Measurements from ENCODE around the gene CNTRL.
A peak's percentile ranks its signal among the peaks of the same experiment; 100 is the strongest.

Gene CNTRL

DNA sequence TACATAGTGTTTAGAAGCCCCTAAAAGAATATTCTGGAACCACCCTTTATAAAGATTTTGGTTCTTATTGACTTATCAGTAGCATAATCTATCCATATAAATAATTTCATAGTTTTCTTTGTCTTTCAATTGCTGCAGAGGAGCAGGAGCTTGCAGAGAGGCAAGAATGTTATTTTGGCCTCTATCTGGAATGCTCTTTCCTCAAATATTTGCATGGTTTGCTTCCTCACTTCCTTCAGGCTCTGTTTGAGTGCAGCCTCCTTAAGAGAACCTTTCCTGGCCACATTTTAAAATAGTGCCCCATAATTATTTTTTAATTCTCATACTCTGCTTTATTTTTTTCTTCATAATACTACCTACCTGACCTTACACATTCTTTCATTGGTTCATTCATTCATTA is 26.1 kb upstream of the CNTRL start:
- Histone ChIP-seq H3K27ac (ENCODE audit: low read depth, low read length) (no peak overlapping the region), H3K4me3 (ENCODE audit: low read depth in 1 of 2, low read length in 2 of 2) (peak overlapping the region; percentile 25 to 41), H3K27me3 (ENCODE audit: control insufficient read depth in 1 of 2, insufficient read depth in 2 of 2, low read length in 2 of 2) (no peaks in the 10 kb centered on the region), H3K9ac (ENCODE audit: low read depth in 1 of 2, low read length in 2 of 2) (no peak overlapping the region), H3K36me3 (ENCODE audit: control insufficient read depth in 1 of 2, insufficient read depth in 2 of 2, low read length in 2 of 2) (no peaks in the 10 kb centered on the region), H3K4me1 (ENCODE audit: control insufficient read depth in 1 of 2, insufficient read depth in 2 of 2, low read length in 2 of 2) (peaks cover 4% of the 10 kb centered on the region in 2 donors), H3K9me3 (ENCODE audit: control insufficient read depth in 1 of 2, low read length in 2 of 2) (no peaks in the 10 kb centered on the region)

DNA sequence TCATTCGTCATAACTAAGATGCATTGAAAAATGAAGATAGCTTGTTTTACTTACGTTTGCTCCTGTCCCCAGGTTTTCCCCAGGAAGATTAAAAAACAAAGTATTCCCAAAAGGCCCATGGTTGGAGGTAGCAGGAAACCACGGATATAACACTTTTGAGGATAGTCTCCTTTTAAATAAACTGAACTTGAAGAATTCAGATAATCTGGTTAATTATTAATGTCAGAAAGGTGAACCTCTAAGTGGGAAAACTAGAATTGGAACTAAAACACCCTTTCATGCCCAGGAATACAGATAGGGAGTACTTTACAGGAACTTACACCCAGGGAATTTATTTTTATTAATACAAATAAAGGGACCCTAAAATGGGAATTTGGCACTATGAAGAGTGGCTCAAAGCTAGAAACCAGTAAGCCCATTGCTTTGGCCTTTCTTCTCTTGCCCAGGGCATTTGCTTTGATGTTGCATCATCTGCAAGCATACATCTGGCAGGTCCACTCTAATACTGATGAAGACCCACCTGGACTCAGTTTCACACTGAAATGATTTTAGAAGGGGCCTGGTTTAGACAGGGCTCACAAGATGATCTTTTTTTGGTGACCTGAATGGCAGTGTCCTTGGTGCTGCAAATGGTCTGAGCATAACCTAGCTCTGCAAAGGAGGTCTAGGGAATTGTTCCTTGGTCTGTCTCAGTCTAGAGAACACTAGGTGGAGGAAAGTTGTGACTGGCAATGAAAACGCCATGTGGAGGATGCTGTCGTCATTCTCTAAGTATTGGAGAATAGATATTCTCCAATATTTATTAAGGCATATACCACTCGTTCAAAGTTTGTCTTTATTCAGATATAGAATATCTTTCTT is 24.4 kb upstream of the CNTRL start, which contains the start of gene C5:
Gene C5 (minus strand): TSS at position 148 of the 861 bp plus-strand sequence. CDS start 29 bp downstream, at position 119.
- Histone ChIP-seq H3K27me3 (ENCODE audit: control insufficient read depth in 1 of 2, insufficient read depth in 2 of 2, low read length in 2 of 2) (no peaks in the 10 kb centered on the region), H3K27ac (ENCODE audit: low read depth, low read length) (no peak within 1 kb of the TSS), H3K4me3 (ENCODE audit: low read depth in 1 of 2, low read length in 2 of 2) (peak within 1 kb of the TSS; percentile 53 to 62), H3K9ac (ENCODE audit: low read depth in 1 of 2, low read length in 2 of 2) (no peak within 1 kb of the TSS), H3K9me3 (ENCODE audit: control insufficient read depth in 1 of 2, low read length in 2 of 2) (no peaks in the 10 kb centered on the region), H3K4me1 (ENCODE audit: control insufficient read depth in 1 of 2, insufficient read depth in 2 of 2, low read length in 2 of 2) (peaks cover 7 to 9% of the 10 kb centered on the region in 2 donors), H3K36me3 (ENCODE audit: control insufficient read depth in 1 of 2, insufficient read depth in 2 of 2, low read length in 2 of 2) (no peaks in the 10 kb centered on the region)

DNA sequence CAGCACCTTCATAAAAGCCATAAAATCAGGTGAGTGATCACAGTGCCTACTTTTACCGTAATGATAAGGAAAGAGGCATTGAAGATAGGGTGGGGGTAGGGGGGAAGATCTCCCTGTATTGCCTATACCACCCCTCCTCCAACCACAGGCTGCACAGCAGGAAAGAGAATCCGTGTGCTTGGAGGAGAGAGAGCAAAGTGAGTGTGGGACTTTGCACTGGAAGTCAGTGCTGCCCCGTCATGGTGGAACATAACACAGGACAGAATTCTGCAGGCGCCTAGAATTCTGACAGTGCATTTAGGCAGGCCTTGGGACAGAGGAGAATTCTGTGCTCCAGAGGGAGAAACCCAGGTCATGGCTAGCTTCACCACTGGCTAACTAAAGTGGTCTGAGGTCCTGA is 21.2 kb upstream of the CNTRL start:
- no peaks in the 10 kb centered on the region for H3K36me3 ChIP-seq (ENCODE audit: control insufficient read depth in 1 of 2, insufficient read depth in 2 of 2, low read length in 2 of 2)
- no peak overlapping the region for H3K4me3 ChIP-seq (ENCODE audit: low read depth in 1 of 2, low read length in 2 of 2)
- H3K27ac ChIP-seq (ENCODE audit: low read depth, low read length): no peak overlapping the region
- H3K9me3 ChIP-seq (ENCODE audit: control insufficient read depth in 1 of 2, low read length in 2 of 2): no peaks in the 10 kb centered on the region
- no peak overlapping the region for H3K9ac ChIP-seq (ENCODE audit: low read depth in 1 of 2, low read length in 2 of 2)
- peaks cover 5 to 7% of the 10 kb centered on the region in 2 donors for H3K4me1 ChIP-seq (ENCODE audit: control insufficient read depth in 1 of 2, insufficient read depth in 2 of 2, low read length in 2 of 2)
- no peaks in the 10 kb centered on the region for H3K27me3 ChIP-seq (ENCODE audit: control insufficient read depth in 1 of 2, insufficient read depth in 2 of 2, low read length in 2 of 2)

DNA sequence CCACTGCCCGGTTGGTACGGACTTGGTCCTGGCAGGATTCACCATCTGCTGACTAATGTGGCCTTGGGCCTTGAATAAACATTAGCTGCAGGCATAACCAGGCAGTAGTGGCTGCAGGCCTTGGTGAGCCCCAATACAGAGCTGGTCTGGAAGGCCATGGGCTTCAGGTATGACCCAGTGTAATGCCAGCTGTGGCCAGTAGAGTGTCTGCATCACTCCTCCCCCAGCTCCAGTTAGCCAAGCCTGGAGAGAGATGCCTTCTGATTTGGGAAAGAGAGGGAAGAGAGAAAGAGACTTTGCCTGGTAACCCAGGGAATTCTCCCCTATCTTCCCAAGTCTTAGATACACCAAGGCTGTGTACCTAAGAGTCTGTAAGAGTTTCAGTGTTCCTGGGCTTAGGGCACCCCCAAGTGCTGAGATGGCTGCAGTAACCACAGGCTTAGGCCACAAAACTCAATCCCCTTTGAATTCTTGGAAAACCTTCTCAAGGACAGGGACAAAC is 19.1 kb upstream of the CNTRL start:
- Histone ChIP-seq H3K4me3 (ENCODE audit: low read depth in 1 of 2, low read length in 2 of 2) (no peak overlapping the region), H3K27ac (ENCODE audit: low read depth, low read length) (no peak overlapping the region)

DNA sequence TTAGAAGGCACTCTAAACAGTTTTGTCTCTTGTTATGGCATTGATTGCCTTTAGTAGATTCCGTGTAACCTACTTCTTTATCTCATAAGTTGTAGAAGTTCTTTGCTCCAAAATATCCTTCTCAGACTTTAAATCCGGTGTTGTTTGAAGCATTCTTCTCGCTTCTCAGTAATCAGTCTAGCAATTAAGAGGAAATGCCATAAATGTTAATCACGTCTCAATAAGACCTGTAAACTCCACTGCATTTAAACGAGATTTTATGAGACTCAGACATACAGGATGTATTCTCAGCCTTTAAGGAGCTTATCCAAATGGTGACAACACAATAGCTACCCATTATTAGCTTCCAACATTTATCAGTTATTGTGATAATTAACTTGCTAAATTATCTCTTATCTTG is 16.9 kb upstream of the CNTRL start:
- Histone ChIP-seq H3K9me3 (ENCODE audit: control insufficient read depth in 1 of 2, low read length in 2 of 2) (no peaks in the 10 kb centered on the region), H3K9ac (ENCODE audit: low read depth in 1 of 2, low read length in 2 of 2) (no peak overlapping the region), H3K4me1 (ENCODE audit: control insufficient read depth in 1 of 2, insufficient read depth in 2 of 2, low read length in 2 of 2) (peaks cover 3 to 5% of the 10 kb centered on the region in 2 donors), H3K36me3 (ENCODE audit: control insufficient read depth in 1 of 2, insufficient read depth in 2 of 2, low read length in 2 of 2) (no peaks in the 10 kb centered on the region), H3K27ac (ENCODE audit: low read depth, low read length) (no peak overlapping the region), H3K4me3 (ENCODE audit: low read depth in 1 of 2, low read length in 2 of 2) (no peak overlapping the region), H3K27me3 (ENCODE audit: control insufficient read depth in 1 of 2, insufficient read depth in 2 of 2, low read length in 2 of 2) (no peaks in the 10 kb centered on the region)

More for the DNA sequence above, 19.1 kb upstream of the CNTRL start:
- Histone ChIP-seq H3K4me1 (ENCODE audit: control insufficient read depth in 1 of 2, insufficient read depth in 2 of 2, low read length in 2 of 2) (peaks cover 4 to 5% of the 10 kb centered on the region in 2 donors), H3K27me3 (ENCODE audit: control insufficient read depth in 1 of 2, insufficient read depth in 2 of 2, low read length in 2 of 2) (no peaks in the 10 kb centered on the region), H3K9me3 (ENCODE audit: control insufficient read depth in 1 of 2, low read length in 2 of 2) (no peaks in the 10 kb centered on the region), H3K36me3 (ENCODE audit: control insufficient read depth in 1 of 2, insufficient read depth in 2 of 2, low read length in 2 of 2) (no peaks in the 10 kb centered on the region), H3K9ac (ENCODE audit: low read depth in 1 of 2, low read length in 2 of 2) (no peak overlapping the region)

DNA sequence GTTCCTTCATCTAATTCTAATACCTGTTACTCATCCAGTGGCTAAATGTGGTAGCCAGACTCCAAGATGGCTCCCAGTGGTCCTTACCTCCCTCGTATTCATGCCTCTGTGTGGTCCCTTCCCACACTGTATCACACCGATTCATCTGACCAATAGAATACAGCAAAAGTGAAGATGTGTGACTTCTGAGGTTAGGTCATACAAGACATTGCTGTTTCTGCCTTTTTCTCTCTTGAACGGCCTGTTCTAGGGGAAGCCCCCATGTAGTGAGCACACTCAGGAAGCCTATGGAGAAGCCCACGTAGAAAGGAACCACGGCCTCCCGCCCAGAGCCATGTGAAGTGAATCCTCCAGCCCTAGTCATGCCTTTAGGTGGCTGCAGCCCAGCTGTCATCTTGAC is 15.2 kb upstream of the CNTRL start:
- Histone ChIP-seq H3K36me3 (ENCODE audit: control insufficient read depth in 1 of 2, insufficient read depth in 2 of 2, low read length in 2 of 2) (no peaks in the 10 kb centered on the region), H3K4me3 (ENCODE audit: low read depth in 1 of 2, low read length in 2 of 2) (no peak overlapping the region), H3K9me3 (ENCODE audit: control insufficient read depth in 1 of 2, low read length in 2 of 2) (no peaks in the 10 kb centered on the region), H3K27me3 (ENCODE audit: control insufficient read depth in 1 of 2, insufficient read depth in 2 of 2, low read length in 2 of 2) (no peaks in the 10 kb centered on the region), H3K4me1 (ENCODE audit: control insufficient read depth in 1 of 2, insufficient read depth in 2 of 2, low read length in 2 of 2) (no peaks in the 10 kb centered on the region), H3K27ac (ENCODE audit: low read depth, low read length) (no peak overlapping the region), H3K9ac (ENCODE audit: low read depth in 1 of 2, low read length in 2 of 2) (no peak overlapping the region)

DNA sequence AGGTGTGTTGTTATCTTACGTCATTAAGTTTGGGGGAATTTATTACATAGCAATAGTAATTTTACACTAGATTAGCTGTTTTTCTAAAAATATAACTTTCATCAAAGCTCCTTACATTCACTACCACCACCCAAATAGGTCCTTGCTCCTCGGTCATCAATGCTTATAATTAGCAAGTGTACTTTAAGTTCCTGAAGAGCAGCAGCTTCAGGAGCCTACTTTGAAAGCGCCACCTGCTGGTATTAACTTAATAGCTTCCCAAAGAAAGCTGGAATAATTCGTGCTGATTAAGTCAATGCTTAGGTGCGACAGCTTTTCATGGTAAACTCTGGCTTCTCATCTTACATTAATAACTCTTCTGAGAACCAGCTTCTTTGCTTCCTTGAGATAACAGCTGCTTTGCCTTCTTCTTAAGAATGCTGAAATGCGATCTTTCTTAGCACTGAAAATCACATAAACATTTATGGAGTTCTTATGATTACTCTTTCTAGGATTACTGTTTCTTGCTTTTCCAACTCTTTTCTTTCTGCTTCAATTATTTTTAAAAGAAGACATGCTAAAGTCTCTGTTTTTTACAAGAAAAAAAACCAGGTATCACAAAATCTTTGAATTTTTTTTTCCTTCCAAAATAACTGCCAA is 14.6 kb upstream of the CNTRL start:
- no peaks in the 10 kb centered on the region for H3K4me1 ChIP-seq (ENCODE audit: control insufficient read depth in 1 of 2, insufficient read depth in 2 of 2, low read length in 2 of 2)
- no peak overlapping the region for H3K4me3 ChIP-seq (ENCODE audit: low read depth in 1 of 2, low read length in 2 of 2)
- H3K9ac ChIP-seq (ENCODE audit: low read depth in 1 of 2, low read length in 2 of 2): no peak overlapping the region
- no peaks in the 10 kb centered on the region for H3K36me3 ChIP-seq (ENCODE audit: control insufficient read depth in 1 of 2, insufficient read depth in 2 of 2, low read length in 2 of 2)
- H3K27me3 ChIP-seq (ENCODE audit: control insufficient read depth in 1 of 2, insufficient read depth in 2 of 2, low read length in 2 of 2): no peaks in the 10 kb centered on the region
- H3K27ac ChIP-seq (ENCODE audit: low read depth, low read length): no peak overlapping the region
- no peaks in the 10 kb centered on the region for H3K9me3 ChIP-seq (ENCODE audit: control insufficient read depth in 1 of 2, low read length in 2 of 2)

DNA sequence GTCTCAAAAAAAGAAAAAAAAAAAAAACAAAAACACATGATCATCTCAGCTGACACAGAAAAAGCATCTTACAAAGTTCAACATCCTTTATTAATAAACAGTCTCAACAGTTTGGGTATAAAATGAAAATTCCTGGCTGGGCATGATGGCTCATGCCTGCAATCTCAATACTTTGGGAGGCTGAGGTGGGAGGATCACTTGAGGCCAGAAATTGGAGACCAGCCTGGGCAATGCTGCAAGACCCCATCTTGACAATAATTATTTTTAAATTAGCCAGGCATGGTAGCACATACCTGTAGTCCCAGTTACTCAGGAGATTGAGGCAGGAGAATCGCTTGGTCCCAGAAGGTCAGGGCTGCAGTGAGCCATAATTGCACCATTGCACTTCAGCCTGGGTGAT is 7.9 kb upstream of the CNTRL start:
- H3K4me3 ChIP-seq (ENCODE audit: low read depth in 1 of 2, low read length in 2 of 2): no peak overlapping the region
- H3K4me1 ChIP-seq (ENCODE audit: control insufficient read depth in 1 of 2, insufficient read depth in 2 of 2, low read length in 2 of 2): no peaks in the 10 kb centered on the region
- H3K27ac ChIP-seq (ENCODE audit: low read depth, low read length): no peak overlapping the region
- no peak overlapping the region for H3K9ac ChIP-seq (ENCODE audit: low read depth in 1 of 2, low read length in 2 of 2)
- H3K27me3 ChIP-seq (ENCODE audit: control insufficient read depth in 1 of 2, insufficient read depth in 2 of 2, low read length in 2 of 2): no peaks in the 10 kb centered on the region
- peaks cover 0 to 4% of the 10 kb centered on the region in 2 donors for H3K9me3 ChIP-seq (ENCODE audit: control insufficient read depth in 1 of 2, low read length in 2 of 2)
- H3K36me3 ChIP-seq (ENCODE audit: control insufficient read depth in 1 of 2, insufficient read depth in 2 of 2, low read length in 2 of 2): no peaks in the 10 kb centered on the region

DNA sequence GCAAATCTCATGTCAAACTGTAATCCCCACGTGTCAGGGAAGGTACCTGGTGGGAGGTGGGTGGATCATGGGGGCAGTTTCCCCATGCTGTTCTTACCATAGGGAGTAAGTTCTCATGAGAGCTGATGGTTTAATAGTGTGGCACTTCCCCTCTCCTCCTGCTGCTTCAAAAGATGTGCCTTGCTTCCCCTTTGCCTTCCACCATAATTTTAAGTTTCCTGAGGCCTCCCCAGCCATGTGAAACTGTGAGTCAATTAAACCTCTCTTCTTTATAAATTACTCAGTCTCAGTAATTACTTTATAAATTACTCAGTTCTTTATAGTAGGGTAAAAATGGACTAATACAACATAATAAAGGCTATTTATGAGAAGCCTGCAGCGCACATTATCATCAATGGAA is 7.1 kb upstream of the CNTRL start:
- Histone ChIP-seq H3K36me3 (ENCODE audit: control insufficient read depth in 1 of 2, insufficient read depth in 2 of 2, low read length in 2 of 2) (no peaks in the 10 kb centered on the region), H3K27ac (ENCODE audit: low read depth, low read length) (no peak overlapping the region), H3K4me3 (ENCODE audit: low read depth in 1 of 2, low read length in 2 of 2) (no peak overlapping the region), H3K9ac (ENCODE audit: low read depth in 1 of 2, low read length in 2 of 2) (no peak overlapping the region), H3K9me3 (ENCODE audit: control insufficient read depth in 1 of 2, low read length in 2 of 2) (peaks cover 0 to 4% of the 10 kb centered on the region in 2 donors), H3K27me3 (ENCODE audit: control insufficient read depth in 1 of 2, insufficient read depth in 2 of 2, low read length in 2 of 2) (no peaks in the 10 kb centered on the region), H3K4me1 (ENCODE audit: control insufficient read depth in 1 of 2, insufficient read depth in 2 of 2, low read length in 2 of 2) (peaks cover 0 to 5% of the 10 kb centered on the region in 2 donors)

DNA sequence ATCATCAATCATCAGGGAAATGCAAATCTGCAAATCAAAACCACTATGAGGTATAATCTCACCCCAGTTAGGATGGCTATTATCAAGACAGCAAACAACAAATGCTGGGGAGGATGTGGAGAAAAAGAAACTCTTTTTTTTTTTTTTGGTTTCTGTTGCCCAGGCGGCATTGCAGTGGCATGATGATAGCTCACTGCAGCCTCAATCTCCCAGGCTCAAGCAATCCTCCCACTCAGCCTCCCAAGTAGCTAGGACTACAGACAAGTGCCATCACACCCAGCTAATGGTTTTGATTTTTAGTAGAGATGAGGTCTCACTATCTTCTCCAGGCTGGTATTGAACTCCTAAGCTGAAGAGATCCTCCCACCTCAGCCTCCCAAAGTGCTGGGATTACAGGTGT is 5.4 kb upstream of the CNTRL start:
- Histone ChIP-seq H3K4me1 (ENCODE audit: control insufficient read depth in 1 of 2, insufficient read depth in 2 of 2, low read length in 2 of 2) (peaks cover 8 to 14% of the 10 kb centered on the region in 2 donors), H3K27ac (ENCODE audit: low read depth, low read length) (no peak overlapping the region), H3K27me3 (ENCODE audit: control insufficient read depth in 1 of 2, insufficient read depth in 2 of 2, low read length in 2 of 2) (no peaks in the 10 kb centered on the region), H3K36me3 (ENCODE audit: control insufficient read depth in 1 of 2, insufficient read depth in 2 of 2, low read length in 2 of 2) (no peaks in the 10 kb centered on the region), H3K9ac (ENCODE audit: low read depth in 1 of 2, low read length in 2 of 2) (no peak overlapping the region), H3K9me3 (ENCODE audit: control insufficient read depth in 1 of 2, low read length in 2 of 2) (peaks cover 0 to 4% of the 10 kb centered on the region in 2 donors), H3K4me3 (ENCODE audit: low read depth in 1 of 2, low read length in 2 of 2) (no peak overlapping the region)
